ENCODE measurements around the gene SGCA.
A peak's percentile ranks its signal among the peaks of the same experiment; 100 is the strongest.

Gene SGCA

GRCh38 chr17:50134206-50135110 lies 31.3 kb upstream of the SGCA start:
- no peak overlapping the region for H3K4me3 ChIP-seq (ENCODE audit: low read depth, low read length)

DNA sequence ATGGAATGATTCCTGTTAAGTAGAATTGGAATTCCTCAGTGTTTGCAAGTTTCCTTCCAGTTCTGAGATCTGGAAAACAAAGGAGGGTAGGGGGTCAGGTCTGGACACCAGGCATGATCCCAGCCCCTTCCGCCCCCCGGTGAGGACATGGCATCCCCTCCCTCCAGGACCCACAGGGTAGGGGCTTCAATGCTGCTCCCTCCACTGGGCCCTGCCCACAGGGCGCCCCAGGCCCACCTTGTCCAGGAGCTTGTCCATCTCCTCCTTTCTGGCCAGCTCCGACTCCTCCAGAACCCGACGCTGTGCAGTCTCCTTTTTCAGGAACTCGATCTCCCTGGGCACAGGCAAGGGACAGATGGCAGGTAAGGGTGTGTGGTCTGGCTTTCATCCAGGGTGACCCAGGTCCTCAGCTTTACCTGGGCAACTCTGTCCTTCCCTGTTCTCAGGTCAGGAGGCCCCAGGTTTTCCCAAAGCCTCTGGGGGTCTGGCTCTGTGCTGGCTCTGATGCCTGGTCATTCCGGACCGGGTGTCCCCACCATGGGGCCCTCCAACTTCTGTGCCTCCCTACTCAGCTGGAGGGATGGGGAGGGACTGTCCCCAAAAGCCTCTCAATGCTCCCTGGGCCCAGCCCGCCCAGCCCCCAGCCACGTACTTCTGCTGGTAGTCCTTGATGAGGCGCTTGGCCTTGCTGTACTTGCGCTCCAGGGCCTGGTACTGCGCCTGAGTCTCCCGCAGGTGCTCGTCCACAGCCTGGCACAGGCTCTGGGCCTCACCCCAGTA lies 30.3 kb upstream of the SGCA start:
- H3K4me3 ChIP-seq (ENCODE audit: low read depth, low read length), result no peak overlapping the region

DNA sequence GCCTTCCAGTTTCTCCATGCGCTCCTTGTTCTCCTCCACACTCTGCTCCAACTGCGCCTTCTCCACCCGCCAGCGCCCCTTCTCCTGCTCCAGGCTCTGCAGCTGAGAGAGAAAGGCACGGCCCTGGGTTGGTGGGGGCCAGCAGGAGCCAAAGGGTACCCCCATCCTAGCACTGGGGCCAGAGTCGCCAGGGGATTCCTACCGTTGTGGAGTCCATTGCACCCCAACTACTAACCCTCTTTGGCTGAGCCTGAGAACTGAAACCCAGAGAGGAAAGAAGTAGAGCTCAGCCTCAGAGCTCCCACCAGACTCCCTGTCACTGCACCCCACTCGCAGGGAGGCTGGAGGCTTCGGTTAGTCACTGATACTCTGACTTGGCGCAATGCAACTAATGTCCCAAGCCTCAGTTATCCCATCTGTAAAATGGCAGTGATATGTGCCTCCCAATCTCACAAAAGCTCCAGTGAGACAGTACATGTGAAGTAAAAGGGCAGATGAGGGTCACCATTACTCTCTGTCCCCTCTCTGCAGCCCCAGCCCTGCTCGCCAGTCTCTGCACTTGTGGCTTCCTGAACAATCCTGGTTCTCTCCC lies 29.6 kb upstream of the SGCA start:
- H3K4me3 ChIP-seq (ENCODE audit: low read depth, low read length), result no peak overlapping the region

- no peak overlapping the region for H3K4me3 ChIP-seq (ENCODE audit: low read depth, low read length)
Observed at GRCh38 chr17:50137042-50137441, 28.8 kb upstream of the SGCA start.

GRCh38 chr17:50139185-50139783 lies 26.5 kb upstream of the SGCA start:
- H3K4me3 ChIP-seq (ENCODE audit: low read depth, low read length), result no peak overlapping the region

GRCh38 chr17:50139950-50140885 lies 25.6 kb upstream of the SGCA start:
- no peak overlapping the region for H3K4me3 ChIP-seq (ENCODE audit: low read depth, low read length)

GRCh38 chr17:50141026-50141744 lies 24.6 kb upstream of the SGCA start:
- H3K4me3 ChIP-seq (ENCODE audit: low read depth, low read length), result no peak overlapping the region

DNA sequence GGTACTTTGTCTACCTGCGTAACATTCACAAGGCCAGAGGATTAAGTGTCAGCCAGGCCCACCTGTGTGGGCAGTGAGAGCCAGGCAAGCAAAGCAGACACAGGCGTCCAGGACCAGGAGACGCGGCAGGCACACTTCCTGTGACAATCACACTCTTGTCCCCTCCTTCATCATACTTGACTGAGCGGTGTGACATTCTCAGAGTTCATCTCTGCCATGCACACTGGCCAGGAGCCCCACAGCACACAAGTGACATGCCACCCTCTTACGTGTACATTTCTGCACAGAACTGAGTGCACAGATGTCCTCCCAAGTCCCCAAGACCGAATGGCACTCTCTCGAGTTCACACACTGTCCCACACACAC lies 24.1 kb upstream of the SGCA start:
- H3K4me3 ChIP-seq (ENCODE audit: low read depth, low read length), result no peak overlapping the region

DNA sequence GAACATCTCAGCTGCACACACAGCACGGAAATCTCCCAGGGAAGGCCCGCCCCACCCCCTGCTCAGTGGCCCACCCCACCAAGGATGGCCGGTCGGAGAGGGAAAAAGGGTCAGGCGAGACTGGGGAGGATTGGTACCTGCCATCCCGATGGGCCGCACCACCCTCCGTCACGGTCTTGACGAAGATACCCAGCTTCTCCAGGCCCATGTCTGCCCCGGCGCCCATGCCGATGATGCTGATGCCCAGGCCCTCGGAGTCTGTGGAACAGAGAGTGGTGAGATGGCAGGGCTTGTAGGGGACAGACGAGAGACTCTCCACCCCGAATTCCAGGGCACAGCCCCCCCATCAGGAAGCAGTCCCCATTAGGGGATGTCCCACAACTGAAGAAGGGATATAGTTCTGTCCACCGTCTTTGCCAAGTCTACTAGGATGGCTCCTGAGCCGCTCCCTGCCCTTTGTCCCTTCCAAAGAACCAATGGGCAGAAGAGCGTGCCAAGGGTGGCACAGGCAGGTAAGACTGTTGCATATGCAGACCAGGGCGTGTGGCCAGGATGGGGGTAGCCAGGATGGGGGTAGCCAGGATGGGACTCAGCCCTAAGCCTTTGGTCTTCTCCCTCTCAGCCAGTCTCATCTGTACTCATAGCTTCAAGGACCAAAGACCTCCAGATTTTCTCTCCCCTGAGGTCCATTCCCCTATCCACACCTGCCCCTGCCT lies 22.2 kb upstream of the SGCA start:
- no peak overlapping the region for H3K4me3 ChIP-seq (ENCODE audit: low read depth, low read length)

DNA sequence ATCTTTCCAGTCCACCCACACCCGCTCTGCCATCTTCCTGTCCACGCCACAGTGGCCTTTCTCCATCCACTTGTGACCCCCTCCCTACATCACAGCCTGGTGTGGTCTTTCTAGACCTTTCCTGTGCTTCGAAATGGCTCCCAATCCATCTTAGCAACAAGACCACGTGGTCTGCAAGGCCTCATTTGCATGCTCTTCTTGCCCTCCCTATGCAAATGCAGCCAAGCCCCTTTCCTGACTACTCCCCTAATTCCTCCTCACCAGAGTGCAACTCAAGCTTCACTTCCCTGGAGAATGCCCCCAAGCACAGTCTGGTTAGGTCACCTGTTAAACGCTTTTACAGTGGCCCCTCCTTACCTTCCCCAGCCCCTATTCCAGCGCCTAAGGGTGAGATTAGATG lies 21.4 kb upstream of the SGCA start:
- no peak overlapping the region for H3K4me3 ChIP-seq (ENCODE audit: low read depth, low read length)

GRCh38 chr17:50144845-50145531 lies 20.8 kb upstream of the SGCA start:
- no peak overlapping the region for H3K4me3 ChIP-seq (ENCODE audit: low read depth, low read length)

DNA sequence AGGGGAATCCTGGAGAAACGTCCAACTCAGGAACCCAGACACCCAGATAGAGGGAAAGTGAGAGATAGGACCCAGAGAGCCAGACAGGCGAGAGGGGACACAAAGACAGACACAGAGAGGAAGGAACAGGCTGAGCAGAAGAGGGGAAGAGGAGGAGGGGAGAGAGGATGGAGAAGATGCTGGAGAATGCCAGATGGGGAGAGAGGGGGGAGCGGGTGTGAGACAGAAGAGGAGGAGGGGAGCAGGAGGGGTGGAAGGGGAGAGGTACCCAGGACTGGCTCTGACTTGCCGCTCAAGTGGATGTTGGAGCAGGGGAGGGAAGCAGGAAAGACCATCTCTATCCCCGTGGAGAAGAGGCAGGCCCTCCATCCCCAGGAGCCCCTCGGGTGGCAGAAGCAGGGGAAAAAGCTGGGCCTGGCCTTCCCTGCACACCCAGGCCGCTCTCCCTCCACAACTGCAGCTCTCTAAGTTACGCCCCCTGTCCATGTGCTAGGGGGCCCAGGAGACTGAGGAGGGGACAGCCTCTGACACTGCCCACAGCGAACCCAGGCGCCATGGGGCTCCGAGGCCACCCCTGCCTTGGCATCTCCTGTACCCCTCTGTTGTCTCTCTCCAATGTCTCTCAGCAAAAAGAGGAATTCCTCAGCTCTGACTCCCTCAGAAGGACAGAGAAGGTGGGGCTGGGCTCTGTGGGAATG lies 20.1 kb upstream of the SGCA start:
- H3K4me3 ChIP-seq (ENCODE audit: low read depth, low read length), result no peak overlapping the region

GRCh38 chr17:50146230-50146926 lies 19.4 kb upstream of the SGCA start:
- no peak overlapping the region for H3K4me3 ChIP-seq (ENCODE audit: low read depth, low read length)

GRCh38 chr17:50146927-50147665 lies 18.7 kb upstream of the SGCA start:
- H3K4me3 ChIP-seq (ENCODE audit: low read depth, low read length), result no peak overlapping the region

DNA sequence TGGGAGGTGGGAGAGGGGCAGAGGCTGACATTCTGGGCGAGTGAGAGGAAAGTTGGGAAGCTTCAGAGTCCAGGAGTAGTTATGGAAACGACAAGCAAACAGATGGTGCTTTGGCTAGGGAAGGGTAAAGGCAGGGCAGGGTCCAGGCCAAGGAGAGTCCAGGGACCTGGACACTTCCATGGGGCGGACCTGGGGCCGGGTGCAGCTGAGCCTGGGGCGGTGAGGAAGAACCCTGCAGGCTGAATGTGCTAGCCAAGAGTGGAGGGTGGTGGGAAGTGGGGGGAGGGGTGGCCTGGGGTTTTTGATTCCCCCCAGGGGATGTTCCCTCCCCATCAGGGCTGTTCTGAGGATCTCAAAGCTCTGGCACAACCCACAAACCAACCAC lies 18.0 kb upstream of the SGCA start:
- no peak overlapping the region for H3K4me3 ChIP-seq (ENCODE audit: low read depth, low read length)

GRCh38 chr17:50148226-50149090 lies 17.3 kb upstream of the SGCA start:
- peak overlapping the region; percentile 33 for H3K4me3 ChIP-seq (ENCODE audit: low read depth, low read length)

All from iPS-11a (cell line).